IMR-90 (cell line): Measurements from ENCODE around the gene OARD1. TPM values are rescaled to one million over a fixed set of nuclear protein-coding genes. Genes with fewer than 3 reads are reported as not detected.

ENCODE experiments used
- ATAC-seq: fragments of 200-7000 bp; cut with Tn5 transposase; 2 replicates; pipeline ENCODE4 v1.9.1; 2020; ENCODE audit warnings: low read depth, mild to moderate bottlenecking, moderate library complexity
- BruUV-seq: library from RNA; stranded (reverse); fragments of 400-500 nt; replicated peaks from 2 replicates; lab custom pipeline; 2021; lab: Mats Ljungman, UMichigan
- CTCF ChIA-PET: fragments of 300-600 bp; formaldehyde crosslinking; extraction: SDS; loops from one replicate; lab custom pipeline; 2021; ENCODE audit warnings: antibody characterized with exemption; lab: Yijun Ruan, JAX
- POLR2A ChIA-PET: fragments of 300-600 bp; sonication (Branson Sonifier 250); formaldehyde crosslinking; loops from one replicate; lab custom pipeline; 2022; ENCODE audit warnings: antibody characterized with exemption; ENCODE audit not compliant: unreplicated experiment; lab: Charles Lee
- DNase-seq: peaks from one replicate; pipeline ENCODE4 v3.0.0; 2013
- H2AFZ ChIP-seq: replicated peaks from 2 replicates; pipeline ENCODE3; 2013; ENCODE audit warnings: low read length, mild to moderate bottlenecking; ENCODE audit not compliant: poor library complexity
- H2AK5ac ChIP-seq: 2 replicates; pipeline ENCODE4 v1.6.1; 2013; ENCODE audit warnings: low read depth, low read length, inconsistent platforms
- H2AK9ac ChIP-seq: replicated peaks from 2 replicates; pipeline ENCODE3; 2013; ENCODE audit warnings: mild to moderate bottlenecking, low read depth, low read length, moderate library complexity; ENCODE audit not compliant: poor library complexity
- H2BK120ac ChIP-seq: 2 replicates; pipeline ENCODE4 v1.6.1; 2013; ENCODE audit warnings: low read depth, low read length, inconsistent platforms
- H2BK15ac ChIP-seq: 3 replicates; pipeline ENCODE4 v1.6.1; 2013; ENCODE audit warnings: low read depth, low read length, inconsistent platforms
- H2BK20ac ChIP-seq: 2 replicates; pipeline ENCODE4 v1.6.1; 2013; ENCODE audit warnings: low read depth, mild to moderate bottlenecking, inconsistent platforms, low read length, moderate library complexity
- H2BK5ac ChIP-seq: 2 replicates; pipeline ENCODE4 v1.6.1; 2013; ENCODE audit warnings: mild to moderate bottlenecking, low read depth, low read length, inconsistent platforms; ENCODE audit not compliant: poor library complexity, severe bottlenecking
- H3K14ac ChIP-seq: replicated peaks from 2 replicates; pipeline ENCODE4 v1.6.1; 2013; ENCODE audit warnings: low read depth, low read length, inconsistent platforms
- H3K18ac ChIP-seq: 2 replicates; pipeline ENCODE4 v1.6.1; 2013; ENCODE audit warnings: low read depth, low read length, control low read depth
- H3K23ac ChIP-seq: 2 replicates; pipeline ENCODE4 v1.6.1; 2013; ENCODE audit warnings: low read depth, low read length, inconsistent platforms
- H3K27ac ChIP-seq: 2 replicates; pipeline ENCODE4 v1.5.1; 2013; ENCODE audit warnings: mild to moderate bottlenecking, control low read depth, low read length; ENCODE audit not compliant: insufficient read depth
- H3K27me3 ChIP-seq: 2 replicates; pipeline ENCODE4 v1.6.1; 2013; ENCODE audit warnings: low read length; ENCODE audit not compliant: control insufficient read depth, insufficient read depth
- H3K36me3 ChIP-seq: 2 replicates; pipeline ENCODE4 v1.6.1; 2013; ENCODE audit warnings: low read length, mixed read lengths; ENCODE audit not compliant: control insufficient read depth, insufficient read depth
- H3K4ac ChIP-seq: 2 replicates; pipeline ENCODE4 v1.6.1; 2013; ENCODE audit warnings: low read depth, low read length, inconsistent platforms
- H3K4me1 ChIP-seq: 2 replicates; pipeline ENCODE4 v1.6.1; 2013; ENCODE audit warnings: low read length, mixed read lengths; ENCODE audit not compliant: control insufficient read depth, insufficient read depth
- H3K4me2 ChIP-seq: 2 replicates; pipeline ENCODE4 v1.6.1; 2013; ENCODE audit warnings: low read depth, mild to moderate bottlenecking, control low read depth, low read length, moderate library complexity
- H3K4me3 ChIP-seq: 2 replicates; pipeline ENCODE4 v1.5.1; 2013; ENCODE audit warnings: low read depth, mild to moderate bottlenecking, control low read depth, low read length, moderate library complexity; ENCODE audit not compliant: insufficient read depth
- H3K56ac ChIP-seq: 2 replicates; pipeline ENCODE4 v1.6.1; 2013; ENCODE audit warnings: low read length, inconsistent platforms; ENCODE audit not compliant: insufficient read depth; ENCODE audit errors: extremely low read depth
- H3K79me1 ChIP-seq, 2 experiments: 2 replicates each; pipeline ENCODE4 v1.6.1; 2013; ENCODE audit warnings: low read length in 2 of 2, inconsistent platforms in 1 of 2, low read depth in 1 of 2
- H3K9ac ChIP-seq: 2 replicates; pipeline ENCODE4 v1.6.1; 2013; ENCODE audit warnings: low read depth, low read length, control low read depth
- H3K9me1 ChIP-seq: 2 replicates; pipeline ENCODE4 v1.6.1; 2013; ENCODE audit warnings: low read length, inconsistent platforms; ENCODE audit not compliant: insufficient read depth
- H3K9me3 ChIP-seq: 2 replicates; pipeline ENCODE4 v1.6.1; 2013; ENCODE audit warnings: low read length; ENCODE audit not compliant: control insufficient read depth, insufficient read depth
- H4K20me1 ChIP-seq: 2 replicates; pipeline ENCODE4 v1.6.1; 2013; ENCODE audit warnings: low read length, inconsistent platforms; ENCODE audit not compliant: insufficient read depth
- H4K5ac ChIP-seq: 2 replicates; pipeline ENCODE4 v1.6.1; 2013; ENCODE audit warnings: mild to moderate bottlenecking, low read depth, low read length, control low read depth
- H4K8ac ChIP-seq, 2 experiments: 2 replicates each; pipeline ENCODE4 v1.6.1; 2013; ENCODE audit warnings: low read depth in 2 of 2, low read length in 2 of 2, control low read depth in 1 of 2, inconsistent platforms in 1 of 2
- H4K91ac ChIP-seq: 2 replicates; pipeline ENCODE4 v1.6.1; 2013; ENCODE audit warnings: low read depth, low read length, inconsistent platforms; ENCODE audit not compliant: insufficient read depth
- BHLHE40 ChIP-seq: fragments of 150-350 bp; IDR thresholded peaks from 2 replicates; pipeline ENCODE4 v1.6.1; 2016; ENCODE audit warnings: mild to moderate bottlenecking, low read depth, low read length
- CHD1 ChIP-seq: IDR thresholded peaks from 2 replicates; pipeline ENCODE4 v1.6.1; 2012; ENCODE audit warnings: low read depth, low read length, improper control_type of control experiment
- MAFK ChIP-seq: IDR thresholded peaks from 2 replicates; pipeline ENCODE4 v1.6.1; 2012; ENCODE audit warnings: low read depth, low read length, improper control_type of control experiment
- MAZ ChIP-seq: IDR thresholded peaks from 2 replicates; pipeline ENCODE4 v1.6.1; 2012; ENCODE audit warnings: low read depth, mild to moderate bottlenecking, low read length, improper control_type of control experiment, moderate library complexity, borderline replicate concordance
- NFE2L2 ChIP-seq: fragments of 150-350 bp; IDR thresholded peaks from 2 replicates; pipeline ENCODE4 v1.6.1; 2016; ENCODE audit warnings: low read depth, mild to moderate bottlenecking, low read length
- SMC3 ChIP-seq: fragments of 150-350 bp; IDR thresholded peaks from 2 replicates; pipeline ENCODE4 v1.6.1; 2016; ENCODE audit warnings: low read depth, mild to moderate bottlenecking, antibody characterized with exemption, low read length, moderate library complexity
- USF2 ChIP-seq: fragments of 150-350 bp; IDR thresholded peaks from 2 replicates; pipeline ENCODE4 v1.6.1; 2017; ENCODE audit warnings: mild to moderate bottlenecking, antibody characterized with exemption, low read length, low read depth
- WGBS, 2 experiments: methylation state at CpG; one replicate each; pipeline versions ENCODE4 v1.1.5 to v1.1.7; 2013; ENCODE audit warnings: missing lambda C conversion rate in 2 of 2; ENCODE audit not compliant: insufficient read length in 1 of 2; ENCODE audit errors: extremely low coverage in 2 of 2; 5-methylcytosine and 5-hydroxymethylcytosine counted together
- dilution Hi-C: fragments of 300-500 bp; cut with HindIII; formaldehyde crosslinking; loops from one replicate; pipeline ENCODE4 v1.14.3; 2018; ENCODE audit warnings: low sequenced_read_pairs; ENCODE audit not compliant: unreplicated experiment
- in situ Hi-C: fragments of 300-500 bp; cut with MboI; formaldehyde crosslinking; loops from 3 replicates; pipeline ENCODE4 v1.14.3; 2019; ENCODE audit warnings: low sequenced_read_pairs, inconsistent platforms, mixed read lengths
- intact Hi-C: fragments of 100-400 bp; cut with micrococcal nuclease; formaldehyde crosslinking; loops from 2 replicates; pipeline ENCODE4 v1.10.0; 2022
- polyA plus RNA-seq, 3 experiments: library from polyadenylated mRNA; depleted of rRNA; stranded (reverse); fragments of >200 nt; gene quantifications; 2 replicates each; pipeline ENCODE4 v1.2.3, GENCODE V29; 2012; ENCODE audit warnings: low replicate concordance in 1 of 3
- total RNA-seq: library from RNA; depleted of rRNA; stranded (reverse); fragments of >200 nt; gene quantifications from 2 replicates; pipeline ENCODE4 v1.2.3, GENCODE V29; 2012

OARD1 gene
- total and polyA plus RNA-seq, 2 of the 4 experiments (the other 2 are of a cell fraction): 2.3 to 5.5 TPM

DNA sequence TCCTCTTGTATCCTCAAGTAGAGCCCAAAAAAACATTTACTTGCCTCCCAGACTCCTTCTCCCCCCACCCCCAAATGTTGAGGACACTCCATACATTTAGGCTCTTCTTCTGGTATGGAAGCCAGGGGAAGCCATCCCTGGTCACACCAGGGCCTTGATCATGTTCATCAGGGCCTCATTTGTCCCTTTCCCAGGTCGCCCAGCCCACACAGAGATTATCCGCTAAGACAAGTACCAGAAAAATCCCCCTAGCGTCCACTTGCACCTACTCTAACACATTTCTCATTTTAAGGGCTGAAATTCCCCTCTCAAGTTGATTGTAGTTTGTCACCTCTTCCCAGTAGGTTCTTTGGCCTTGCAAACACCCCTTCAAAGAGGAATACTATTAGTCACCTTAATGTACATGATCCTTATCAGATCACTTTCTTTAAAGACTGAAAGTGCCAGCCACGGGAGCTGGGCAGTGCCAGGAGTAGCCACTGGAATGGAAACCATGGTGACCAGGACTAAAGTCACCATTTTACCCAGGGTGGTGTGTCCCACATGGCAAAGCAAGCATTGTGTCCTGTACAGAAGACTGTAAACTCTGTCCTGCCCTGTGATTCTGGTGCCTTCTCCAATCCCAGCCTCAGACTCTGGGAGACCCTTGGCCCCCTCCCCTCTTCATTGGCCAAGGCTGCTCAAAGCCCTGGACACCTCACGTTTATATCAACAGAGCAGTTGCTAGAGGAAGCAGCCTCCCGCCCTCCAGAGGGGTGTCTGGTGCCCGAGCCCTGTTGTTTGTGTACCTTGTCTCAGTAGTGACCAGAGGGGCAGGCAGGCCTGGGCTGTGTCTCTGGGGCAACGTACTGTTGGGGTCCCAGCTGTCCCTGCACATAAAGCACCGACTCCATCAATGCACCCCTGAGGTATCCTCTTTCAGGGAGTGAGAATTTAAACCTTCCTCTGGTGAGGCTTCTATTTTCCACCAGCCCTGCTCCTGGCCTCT is 24.1 kb downstream of the OARD1 start:
- Histone ChIP-seq H3K79me1 (no peaks in the 10 kb centered on the region), H4K20me1 (no peaks in the 10 kb centered on the region), H2BK15ac (no peak overlapping the region), H3K9me1 (0 out of 2 replicates have a peak, but pooled peaks cover 4% of the 10 kb centered on the region), H3K56ac (no peak overlapping the region), H3K14ac (no peak overlapping the region), H2BK20ac (no peak overlapping the region), H3K4me1 (no peaks in the 10 kb centered on the region), H3K4ac (no peak overlapping the region), H4K91ac (no peak overlapping the region), H3K36me3 (no peaks in the 10 kb centered on the region), H2AFZ (no peak overlapping the region), H2BK5ac (no peak overlapping the region), H3K4me2 (no peak overlapping the region), H3K9me3 (no peaks in the 10 kb centered on the region), H3K27ac (no peak overlapping the region), H3K9ac (no peak overlapping the region), H2AK9ac (no peak overlapping the region), H2BK120ac (no peak overlapping the region), H3K27me3 (peaks cover 15% of the 10 kb centered on the region), H3K23ac (no peak overlapping the region), H4K5ac (no peak overlapping the region), H3K18ac (no peak overlapping the region), H2AK5ac (no peak overlapping the region), H4K8ac (no peak overlapping the region), H3K4me3 (no peak overlapping the region)
- TF ChIP-seq MAFK: no peak
- TF ChIP-seq SMC3: no peak
- TF ChIP-seq MAZ: no peak
- no peak for TF ChIP-seq BHLHE40
- no peak for TF ChIP-seq CHD1
- no peak for TF ChIP-seq NFE2L2
- TF ChIP-seq USF2: no peak
- in situ Hi-C loops: loop anchor here (25.0 kb wide), 2 partner anchors 1061 to 1686 kb away; no protein-coding TSS in a partner anchor
- POLR2A ChIA-PET: no interaction called here
- dilution Hi-C loops: no loop called here
- 20% methylated on average over 1 of the region's 9 CpGs; no CpG with 5 or more reads in 1 of the 2 experiments for WGBS, 2 experiments
- CTCF ChIA-PET: interaction anchor here (0.7 kb wide), 1 partner anchor 1336 kb away, joined by 3 read pairs; no protein-coding TSS in a partner anchor
- intact Hi-C loops: no loop called here
- BruUV-seq: no TSS peak
- DNase-seq: no peak
- ATAC-seq: no peak
